Thoracic aorta (tissue), 2 donors: ENCODE data around the gene PSMD1. TPM values are rescaled to one million over a fixed set of nuclear protein-coding genes. Genes with fewer than 3 reads are reported as not detected.
A peak's percentile ranks its signal among the peaks of the same experiment; 100 is the strongest.

Source experiments
- ATAC-seq: fragments of 150-250 bp; one replicate; pipeline ENCODE4 v1.8.0; 2017; ENCODE audit warnings: low read depth; ENCODE audit not compliant: insufficient number of reproducible peaks, low FRiP score
- DNase-seq: peaks from one replicate; pipeline ENCODE4 v3.0.0-alpha.2; 2020; ENCODE audit warnings: low spot score
- H3K27ac ChIP-seq, 2 donors: fragments of 200-600 bp; sonication (generic); 1 replicate in 1 of 2; 2 replicates in 1 of 2; pipeline ENCODE4 v1.5.1; 2016; ENCODE audit warnings: mild to moderate bottlenecking in 2 of 2, moderate library complexity in 2 of 2
- H3K27me3 ChIP-seq: fragments of 200-600 bp; sonication (generic); replicated peaks from 2 replicates; pipeline ENCODE4 v1.6.0; 2016; ENCODE audit warnings: mild to moderate bottlenecking; ENCODE audit not compliant: insufficient read depth
- H3K36me3 ChIP-seq: fragments of 200-600 bp; sonication (generic); one replicate; pipeline ENCODE4 v1.5.1; 2016
- H3K4me1 ChIP-seq, 2 donors: fragments of 200-600 bp; sonication (generic); 1 replicate in 1 of 2; 2 replicates in 1 of 2; pipeline versions ENCODE4 v1.5.1 to v1.6.0; 2016; ENCODE audit warnings: low read depth in 2 of 2, mild to moderate bottlenecking in 1 of 2; ENCODE audit not compliant: control insufficient read depth in 1 of 2
- H3K4me3 ChIP-seq: fragments of 200-600 bp; sonication (generic); 2 replicates; pipeline ENCODE4 v1.5.1; 2016; ENCODE audit warnings: mild to moderate bottlenecking
- H3K9me3 ChIP-seq: fragments of 200-600 bp; sonication (generic); 2 replicates; pipeline ENCODE4 v1.5.1; 2016
- total RNA-seq, 2 donors: library from RNA; depleted of rRNA; stranded (reverse); fragments of >200 nt; gene quantifications; one replicate each; pipeline versions ENCODE4 v1.1.0 to v1.2.3, GENCODE V29; 2016
- TF ChIP-seq, protein P1 (sequence below): fragments of 200-600 bp; sonication (generic); IDR thresholded peaks from one replicate; pipeline ENCODE4 v1.5.1; 2019; ENCODE audit warnings: antibody characterized with exemption

PSMD1 gene
- total RNA-seq, 2 donors from 2014 or later: 42.2 to 73.5 TPM

DNA sequence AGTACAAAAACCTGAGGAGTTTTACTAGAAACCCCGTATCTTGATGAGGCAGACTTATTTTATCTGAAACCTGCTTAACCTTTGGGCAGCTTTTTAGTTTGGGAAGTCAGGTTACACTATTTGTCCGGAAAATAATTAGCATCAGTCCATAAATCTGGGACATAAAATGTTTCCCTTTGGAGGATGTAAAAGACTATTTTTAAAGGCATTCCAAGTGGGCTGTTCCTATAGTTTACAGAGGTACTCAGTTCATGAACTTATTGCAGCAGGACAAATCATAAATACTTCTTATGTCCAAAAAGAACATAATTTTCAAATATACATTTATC lies 61.9 kb downstream of the PSMD1 start:
- H3K36me3 ChIP-seq: no peaks in the 10 kb centered on the region
- TF ChIP-seq, protein P1, sequence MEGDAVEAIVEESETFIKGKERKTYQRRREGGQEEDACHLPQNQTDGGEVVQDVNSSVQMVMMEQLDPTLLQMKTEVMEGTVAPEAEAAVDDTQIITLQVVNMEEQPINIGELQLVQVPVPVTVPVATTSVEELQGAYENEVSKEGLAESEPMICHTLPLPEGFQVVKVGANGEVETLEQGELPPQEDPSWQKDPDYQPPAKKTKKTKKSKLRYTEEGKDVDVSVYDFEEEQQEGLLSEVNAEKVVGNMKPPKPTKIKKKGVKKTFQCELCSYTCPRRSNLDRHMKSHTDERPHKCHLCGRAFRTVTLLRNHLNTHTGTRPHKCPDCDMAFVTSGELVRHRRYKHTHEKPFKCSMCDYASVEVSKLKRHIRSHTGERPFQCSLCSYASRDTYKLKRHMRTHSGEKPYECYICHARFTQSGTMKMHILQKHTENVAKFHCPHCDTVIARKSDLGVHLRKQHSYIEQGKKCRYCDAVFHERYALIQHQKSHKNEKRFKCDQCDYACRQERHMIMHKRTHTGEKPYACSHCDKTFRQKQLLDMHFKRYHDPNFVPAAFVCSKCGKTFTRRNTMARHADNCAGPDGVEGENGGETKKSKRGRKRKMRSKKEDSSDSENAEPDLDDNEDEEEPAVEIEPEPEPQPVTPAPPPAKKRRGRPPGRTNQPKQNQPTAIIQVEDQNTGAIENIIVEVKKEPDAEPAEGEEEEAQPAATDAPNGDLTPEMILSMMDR: no peak
- DNase-seq: no peak
- H3K9me3 ChIP-seq: no peaks in the 10 kb centered on the region
- ATAC-seq: no peak
- peaks cover 0 to 25% of the 10 kb centered on the region in 2 donors for H3K4me1 ChIP-seq
- H3K27me3 ChIP-seq: no peaks in the 10 kb centered on the region
- no peak overlapping the region for H3K27ac ChIP-seq
- no peak overlapping the region for H3K4me3 ChIP-seq

DNA sequence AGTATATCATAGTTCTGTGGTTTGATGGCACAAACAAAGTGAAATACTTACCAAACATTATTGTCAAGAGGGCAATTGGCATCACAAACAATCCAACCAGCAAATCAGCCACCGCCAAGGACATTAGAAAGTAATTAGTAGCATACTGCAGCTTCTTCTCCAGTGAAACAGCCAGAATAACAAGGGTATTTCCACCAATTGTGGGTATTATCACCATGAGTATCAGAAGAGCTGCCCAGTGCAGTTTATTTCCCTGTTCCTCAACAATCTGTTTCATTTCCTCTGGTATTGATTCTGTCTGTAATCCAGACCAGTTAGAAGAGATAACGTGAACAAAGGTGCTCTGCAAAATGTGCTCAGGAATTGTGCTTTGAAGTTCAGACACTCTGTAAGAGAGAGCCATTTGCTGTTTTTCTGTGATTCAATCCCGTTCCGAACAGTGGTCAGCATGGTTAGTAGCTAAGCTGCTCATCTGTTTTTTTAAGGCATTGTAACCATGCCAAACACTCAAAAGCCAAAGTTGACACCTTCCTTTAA lies 66.8 kb downstream of the PSMD1 start:
- Histone ChIP-seq H3K36me3 (no peaks in the 10 kb centered on the region), H3K4me1 (peaks cover 12 to 33% of the 10 kb centered on the region in 2 donors), H3K4me3 (peak overlapping the region; percentile 39), H3K27me3 (no peaks in the 10 kb centered on the region), H3K27ac (no peak overlapping the region), H3K9me3 (no peaks in the 10 kb centered on the region)
- no peak for DNase-seq
- no peak for ATAC-seq
- TF ChIP-seq, protein P1: no peak

DNA sequence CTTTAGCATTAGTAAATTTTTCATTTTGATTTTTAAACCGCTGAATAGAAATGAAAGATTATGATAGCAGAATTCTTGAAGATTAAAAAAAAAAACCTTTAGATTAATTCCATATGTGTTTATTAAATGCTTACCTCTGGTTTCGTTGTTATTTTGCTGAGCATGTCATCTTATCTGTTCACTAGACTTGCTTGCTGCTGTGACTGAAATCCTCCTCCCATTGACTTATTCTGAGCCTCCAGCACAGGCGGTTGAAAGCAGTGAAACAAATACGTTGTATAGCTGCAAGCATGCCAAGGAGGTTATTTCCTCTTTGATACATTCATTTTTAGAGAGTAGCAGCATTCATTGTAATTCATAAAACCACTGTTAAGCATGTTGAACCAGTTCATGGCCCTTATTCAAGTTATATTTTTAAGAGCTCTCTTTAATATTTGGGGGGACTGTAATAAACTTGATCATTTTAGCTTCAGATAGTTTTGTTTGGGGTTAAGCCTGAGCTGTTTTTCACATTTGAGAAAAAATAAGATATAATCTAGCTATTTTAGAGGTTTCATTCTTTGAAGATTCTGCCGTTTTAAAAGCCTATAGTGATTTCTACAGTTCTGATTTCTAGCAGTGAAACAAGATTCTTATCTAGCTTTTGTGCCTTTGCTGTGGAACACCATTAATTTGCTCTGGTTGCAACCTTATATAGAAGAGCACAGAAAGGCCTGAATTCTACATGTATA lies 68.3 kb downstream of the PSMD1 start, which contains the start of gene HTR2B:
HTR2B (minus strand) TSS at position 205 of the 731 bp plus-strand sequence. CDS start 1,278 bp downstream, outside the sequence.
- TF ChIP-seq, protein P1: no peak
- no peaks in the 10 kb centered on the region for H3K27me3 ChIP-seq
- H3K27ac ChIP-seq: no peak within 1 kb of the TSS
- H3K9me3 ChIP-seq: no peaks in the 10 kb centered on the region
- no peak for ATAC-seq
- H3K36me3 ChIP-seq: no peaks in the 10 kb centered on the region
- peaks cover 12 to 29% of the 10 kb centered on the region in 2 donors for H3K4me1 ChIP-seq
- DNase-seq: no peak
- peak within 1 kb of the TSS; percentile 39 for H3K4me3 ChIP-seq

DNA sequence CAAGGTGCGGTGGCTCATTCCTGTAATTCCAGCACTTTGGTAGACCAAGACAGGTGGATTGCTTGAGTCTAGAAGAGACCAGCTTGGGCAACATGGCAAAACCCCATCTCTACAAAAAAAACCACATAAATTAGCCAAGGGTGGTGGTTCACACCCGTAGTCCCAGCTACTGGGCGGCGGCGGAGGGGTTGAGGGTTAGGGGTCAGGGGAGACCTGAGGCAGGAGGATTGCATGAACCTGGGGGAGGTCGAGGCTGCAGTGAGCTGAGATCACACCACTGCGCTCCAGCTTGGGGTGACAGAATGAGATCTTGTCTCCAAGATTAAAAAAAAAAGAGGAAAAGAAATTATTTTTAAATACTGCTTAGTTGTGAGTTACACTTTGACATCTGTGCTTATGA lies 69.5 kb downstream of the PSMD1 start:
- ATAC-seq (no peak), DNase-seq (no peak)
- no peak overlapping the region for H3K4me3 ChIP-seq
- H3K4me1 ChIP-seq: peaks cover 18 to 40% of the 10 kb centered on the region in 2 donors
- H3K9me3 ChIP-seq: no peaks in the 10 kb centered on the region
- TF ChIP-seq, protein P1: no peak
- H3K27ac ChIP-seq: no peak overlapping the region
- no peaks in the 10 kb centered on the region for H3K27me3 ChIP-seq
- no peaks in the 10 kb centered on the region for H3K36me3 ChIP-seq

DNA sequence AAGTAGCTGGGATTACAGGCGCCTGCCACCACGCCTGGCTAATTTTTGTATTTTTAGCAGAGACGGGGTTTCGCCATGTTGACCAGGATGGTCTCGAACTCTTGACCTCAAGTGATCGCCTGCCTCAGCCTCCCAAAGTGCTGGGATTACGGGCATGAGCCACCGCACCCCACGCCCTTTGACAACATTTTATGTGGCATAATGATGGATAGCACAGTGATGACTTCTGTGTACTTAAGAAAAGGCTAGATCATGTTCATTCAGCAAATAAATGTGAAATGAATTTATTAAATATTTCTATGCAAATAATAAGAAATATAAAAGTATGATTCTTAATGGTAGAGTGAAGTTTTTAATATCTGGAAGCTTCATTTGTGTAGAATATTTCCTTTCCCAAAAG lies 70.8 kb downstream of the PSMD1 start:
- DNase-seq (no peak), ATAC-seq (no peak)
- Histone ChIP-seq H3K36me3 (no peaks in the 10 kb centered on the region), H3K27ac (no peak overlapping the region), H3K4me3 (no peak overlapping the region), H3K9me3 (no peaks in the 10 kb centered on the region), H3K27me3 (no peaks in the 10 kb centered on the region), H3K4me1 (peaks cover 27 to 49% of the 10 kb centered on the region in 2 donors)
- TF ChIP-seq, protein P1: no peak
